ENCODE measurements around the gene CDK16.

Gene CDK16

DNA sequence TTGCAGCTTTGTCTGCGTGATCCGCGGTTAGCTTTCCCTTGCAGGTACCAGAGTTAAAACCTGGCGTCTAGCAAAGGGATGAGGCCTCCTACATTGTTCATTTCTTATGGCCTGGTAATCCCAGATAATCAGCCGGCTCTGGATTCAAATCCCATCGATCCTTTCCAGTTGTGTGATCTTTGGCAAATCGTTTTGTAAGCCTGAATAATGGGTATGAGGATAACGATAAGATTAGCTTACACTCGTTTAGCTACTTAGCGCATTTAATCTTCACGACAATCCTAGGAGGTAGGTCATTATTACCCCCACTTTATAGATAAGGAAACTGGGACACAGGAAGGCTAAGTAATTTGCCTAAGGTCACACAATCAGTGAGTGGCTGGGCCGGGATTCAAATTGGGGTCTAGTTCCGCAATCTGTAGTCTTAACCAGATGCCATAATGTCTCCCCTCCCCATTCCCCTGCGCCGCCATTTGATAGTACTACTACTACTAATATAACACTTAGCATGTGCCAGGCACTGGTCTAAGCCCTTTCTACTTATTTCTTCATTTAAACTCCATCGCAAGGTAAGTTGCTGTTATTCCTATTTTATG, 26.6 kb upstream of the CDK16 start:
- TF ChIP-seq, protein P1, sequence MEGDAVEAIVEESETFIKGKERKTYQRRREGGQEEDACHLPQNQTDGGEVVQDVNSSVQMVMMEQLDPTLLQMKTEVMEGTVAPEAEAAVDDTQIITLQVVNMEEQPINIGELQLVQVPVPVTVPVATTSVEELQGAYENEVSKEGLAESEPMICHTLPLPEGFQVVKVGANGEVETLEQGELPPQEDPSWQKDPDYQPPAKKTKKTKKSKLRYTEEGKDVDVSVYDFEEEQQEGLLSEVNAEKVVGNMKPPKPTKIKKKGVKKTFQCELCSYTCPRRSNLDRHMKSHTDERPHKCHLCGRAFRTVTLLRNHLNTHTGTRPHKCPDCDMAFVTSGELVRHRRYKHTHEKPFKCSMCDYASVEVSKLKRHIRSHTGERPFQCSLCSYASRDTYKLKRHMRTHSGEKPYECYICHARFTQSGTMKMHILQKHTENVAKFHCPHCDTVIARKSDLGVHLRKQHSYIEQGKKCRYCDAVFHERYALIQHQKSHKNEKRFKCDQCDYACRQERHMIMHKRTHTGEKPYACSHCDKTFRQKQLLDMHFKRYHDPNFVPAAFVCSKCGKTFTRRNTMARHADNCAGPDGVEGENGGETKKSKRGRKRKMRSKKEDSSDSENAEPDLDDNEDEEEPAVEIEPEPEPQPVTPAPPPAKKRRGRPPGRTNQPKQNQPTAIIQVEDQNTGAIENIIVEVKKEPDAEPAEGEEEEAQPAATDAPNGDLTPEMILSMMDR (IDR thresholded peaks at IDR 0.05): no peak
- TF ChIP-seq ZFX (IDR thresholded peaks at IDR 0.05; ENCODE audit: borderline replicate concordance): no peak
- peak overlapping the region; percentile 73 for H3K27ac ChIP-seq

DNA sequence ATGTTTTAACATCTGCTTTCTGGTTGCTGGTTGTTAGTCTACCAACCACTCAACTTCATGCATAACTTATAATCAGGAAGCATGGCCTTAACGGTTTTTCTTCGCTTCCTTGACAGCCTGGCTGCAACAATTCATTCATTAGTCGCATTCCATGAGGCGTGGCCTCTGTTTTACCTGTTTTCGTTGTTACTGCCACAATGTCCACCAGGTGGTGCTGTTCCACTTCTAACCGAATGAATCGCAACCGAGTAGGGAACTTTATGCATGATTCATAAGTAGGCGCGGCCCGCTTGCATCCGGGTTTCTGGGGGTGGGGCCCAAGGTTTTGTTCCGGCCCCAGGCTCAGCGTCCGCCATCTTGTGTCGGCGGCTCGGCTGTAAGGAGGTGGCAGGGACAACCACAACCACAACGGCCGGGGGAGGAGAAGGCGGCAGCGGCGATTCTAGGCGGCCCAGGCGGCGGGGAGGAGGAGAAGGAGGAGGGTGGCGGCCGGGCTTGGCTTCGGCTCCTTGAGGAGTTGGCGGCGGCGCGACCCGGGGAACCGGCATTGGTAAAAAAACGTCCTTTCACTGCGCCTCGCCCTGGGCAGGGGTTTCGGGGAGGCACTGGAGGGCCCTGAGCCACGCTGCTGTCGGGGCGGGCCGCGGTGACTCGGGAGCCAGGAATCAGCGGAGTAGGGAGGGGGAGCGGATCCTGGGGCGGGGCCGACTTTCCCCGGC, 24.8 kb upstream of the CDK16 start, which contains the start of gene UBA1:
UBA1 (plus strand) TSS at position 355 of the 719 bp plus-strand sequence. CDS start 4,974 bp downstream, outside the sequence.
- TF ChIP-seq, protein P1 (IDR thresholded peaks at IDR 0.05): peak; percentile 61
- TF ChIP-seq ZFX (IDR thresholded peaks at IDR 0.05; ENCODE audit: borderline replicate concordance): no peak
- peak within 1 kb of the TSS; percentile 76 for H3K27ac ChIP-seq

DNA sequence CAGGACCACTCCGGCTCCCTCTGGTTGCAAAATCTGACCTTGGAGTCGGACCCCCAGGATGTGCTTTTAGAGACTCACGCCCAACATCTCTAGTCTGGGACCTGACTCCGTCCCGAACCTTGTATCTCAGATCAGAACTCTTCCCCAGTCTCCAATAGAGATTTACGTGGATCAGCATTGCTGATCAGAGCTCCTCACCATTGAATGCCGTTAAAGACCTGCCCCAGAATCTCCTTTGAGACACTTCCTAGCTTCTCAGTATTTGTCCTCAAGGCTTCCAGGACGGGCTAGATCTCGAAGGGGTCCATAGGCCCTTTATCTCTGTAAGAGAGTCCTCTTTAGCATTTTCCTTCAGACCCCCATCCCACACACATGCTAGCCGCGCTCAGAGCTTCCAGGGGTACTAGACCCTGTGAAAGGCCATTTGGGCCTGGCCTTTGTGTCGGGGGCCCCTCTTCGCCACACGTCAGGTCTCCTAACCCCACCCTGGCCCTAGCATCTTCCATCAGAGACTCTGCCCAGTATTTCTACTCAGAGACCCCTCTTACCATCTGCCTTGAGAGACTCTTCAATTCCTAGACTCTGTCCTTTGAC, 24.2 kb upstream of the CDK16 start:
- TF ChIP-seq ZFX (IDR thresholded peaks at IDR 0.05; ENCODE audit: borderline replicate concordance): no peak
- TF ChIP-seq, protein P1 (IDR thresholded peaks at IDR 0.05): no peak
- H3K27ac ChIP-seq: peak overlapping the region; percentile 76

DNA sequence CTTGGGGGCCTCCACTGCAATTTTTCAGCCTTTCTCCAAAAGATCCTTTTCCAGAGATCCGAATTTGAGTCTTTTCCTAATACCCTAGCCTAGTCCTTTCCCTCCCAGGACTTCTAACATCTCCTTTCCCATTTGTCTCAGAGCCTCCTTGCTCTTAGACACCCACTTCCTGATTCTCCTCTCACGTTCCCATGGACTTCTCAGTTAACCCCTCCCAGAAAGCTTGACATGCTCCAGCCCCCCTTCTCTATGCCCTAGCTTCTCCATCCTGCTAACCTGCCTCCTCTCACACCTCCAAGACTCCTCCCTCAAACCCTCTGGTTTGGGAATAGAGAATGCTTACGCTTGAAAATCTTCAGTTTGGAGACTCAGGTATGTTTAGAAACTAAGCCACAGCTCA, 22.4 kb upstream of the CDK16 start:
- H3K27ac ChIP-seq: no peak overlapping the region
- TF ChIP-seq, protein P1 (IDR thresholded peaks at IDR 0.05): no peak
- TF ChIP-seq ZFX (IDR thresholded peaks at IDR 0.05; ENCODE audit: borderline replicate concordance): no peak

DNA sequence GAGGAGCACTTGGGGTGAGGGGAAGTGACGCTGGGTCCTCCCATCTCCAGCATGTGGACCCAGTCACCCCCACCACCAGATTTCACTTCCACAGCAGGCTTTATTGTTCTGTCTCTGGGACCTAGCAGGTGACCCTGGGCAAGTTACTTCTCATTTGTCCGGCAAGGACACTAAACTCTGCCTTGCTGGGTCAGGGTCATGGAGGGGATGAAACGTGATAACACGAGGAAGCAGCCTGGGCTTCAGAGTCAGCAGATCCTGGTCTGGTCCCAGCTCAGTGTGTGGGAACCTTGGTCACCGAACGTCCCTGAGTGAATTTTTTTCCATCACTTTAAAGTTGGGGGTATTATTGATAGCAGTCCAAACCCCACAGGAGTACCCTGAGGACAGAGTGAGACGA, 21.0 kb upstream of the CDK16 start:
- TF ChIP-seq, protein P1 (IDR thresholded peaks at IDR 0.05): no peak
- no peak for TF ChIP-seq ZFX (IDR thresholded peaks at IDR 0.05; ENCODE audit: borderline replicate concordance)

DNA sequence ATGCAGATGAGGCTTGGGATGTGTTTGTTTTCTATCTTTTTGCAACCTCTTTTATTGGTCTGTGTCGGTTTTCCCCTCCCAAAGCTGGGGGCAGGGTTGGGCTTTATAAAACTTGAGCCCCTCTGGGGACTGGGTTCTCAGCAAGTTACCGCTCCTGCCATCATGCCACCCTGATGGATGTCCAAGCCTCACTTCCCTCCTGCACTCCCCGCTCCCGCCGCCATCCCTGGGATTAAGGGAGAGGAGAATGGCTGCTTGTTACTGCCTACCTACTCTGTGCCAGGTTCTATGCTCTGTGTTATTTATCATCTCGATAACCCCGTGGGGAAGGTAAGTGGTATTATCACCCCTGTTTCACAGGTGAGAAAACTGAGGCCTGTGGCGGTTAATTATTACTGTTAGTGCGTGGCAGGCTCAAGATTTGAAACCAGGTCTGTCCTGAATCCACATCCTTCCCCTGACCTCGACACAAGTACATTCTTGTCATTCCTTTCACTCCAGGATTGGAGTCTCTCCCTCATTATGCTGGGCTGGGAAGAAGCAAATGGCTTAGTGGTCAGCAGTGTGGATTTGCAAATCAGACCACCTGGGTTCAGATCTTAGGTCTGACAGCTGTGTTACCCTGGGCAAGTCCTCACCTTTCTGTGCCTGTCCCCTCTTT, 20.3 kb upstream of the CDK16 start:
- no peak overlapping the region for H3K27ac ChIP-seq
- TF ChIP-seq ZFX (IDR thresholded peaks at IDR 0.05; ENCODE audit: borderline replicate concordance): no peak
- TF ChIP-seq, protein P1 (IDR thresholded peaks at IDR 0.05): no peak

More for the DNA sequence above, 21.0 kb upstream of the CDK16 start:
- H3K27ac ChIP-seq: no peak overlapping the region
